ENCODE data around the gene PLVAP. TPM values are rescaled to one million over a fixed set of nuclear protein-coding genes. Genes with fewer than 3 reads are reported as not detected.

Gene PLVAP
- total RNA-seq, 1 donor from 2014 or later = 1.5 TPM

GRCh38 chr19:17328517-17329365, 48.4 kb downstream of the PLVAP start:
- no peak for TF ChIP-seq CTCF (IDR thresholded peaks at IDR 0.05; ENCODE audit: insufficient read depth, low read length, poor library complexity, severe bottlenecking)
- DNase-seq (ENCODE audit: low read depth) = no peak
- H3K36me3 ChIP-seq (ENCODE audit: control insufficient read depth, insufficient read depth, low read length) = peaks cover 1% of the 10 kb centered on the region
- peak overlapping the region; percentile 26 for H3K4me3 ChIP-seq (ENCODE audit: low read depth, low read length)
- peaks cover 11% of the 10 kb centered on the region for H3K27me3 ChIP-seq (ENCODE audit: control insufficient read depth, insufficient read depth, low read length)

- peak; percentile 65 for TF ChIP-seq CTCF (IDR thresholded peaks at IDR 0.05; ENCODE audit: insufficient read depth, low read length, poor library complexity, severe bottlenecking)
- Histone ChIP-seq H3K4me3 (ENCODE audit: low read depth, low read length) (peak overlapping the region; percentile 26), H3K36me3 (ENCODE audit: control insufficient read depth, insufficient read depth, low read length) (peaks cover 1% of the 10 kb centered on the region), H3K27me3 (ENCODE audit: control insufficient read depth, insufficient read depth, low read length) (peaks cover 11% of the 10 kb centered on the region)
- DNase-seq (ENCODE audit: low read depth) = peak; percentile 61
These were observed 49.3 kb downstream of the PLVAP start for GRCh38 chr19:17327654-17328516.

GRCh38 chr19:17327068-17327653, 50.0 kb downstream of the PLVAP start:
- peaks cover 1% of the 10 kb centered on the region for H3K36me3 ChIP-seq (ENCODE audit: control insufficient read depth, insufficient read depth, low read length)
- no peak for TF ChIP-seq CTCF (IDR thresholded peaks at IDR 0.05; ENCODE audit: insufficient read depth, low read length, poor library complexity, severe bottlenecking)
- H3K4me3 ChIP-seq (ENCODE audit: low read depth, low read length) = no peak overlapping the region
- peaks cover 11% of the 10 kb centered on the region for H3K27me3 ChIP-seq (ENCODE audit: control insufficient read depth, insufficient read depth, low read length)
- DNase-seq (ENCODE audit: low read depth) = no peak

GRCh38 chr19:17326595-17326966, 50.6 kb downstream of the PLVAP start:
- Histone ChIP-seq H3K36me3 (ENCODE audit: control insufficient read depth, insufficient read depth, low read length) (peaks cover 3% of the 10 kb centered on the region), H3K4me3 (ENCODE audit: low read depth, low read length) (no peak overlapping the region)
- DNase-seq (ENCODE audit: low read depth) = no peak

More at GRCh38 chr19:17326595-17326966, 50.6 kb downstream of the PLVAP start:
- TF ChIP-seq CTCF (IDR thresholded peaks at IDR 0.05; ENCODE audit: insufficient read depth, low read length, poor library complexity, severe bottlenecking) = no peak
- H3K27me3 ChIP-seq (ENCODE audit: control insufficient read depth, insufficient read depth, low read length) = peaks cover 11% of the 10 kb centered on the region

Data from kidney epithelial cell (primary cell).